NCI-H526 (cell line): ENCODE measurements around the gene LRRC31.
A peak's percentile ranks its signal among the peaks of the same experiment; 100 is the strongest.

Source experiments
- DNase-seq, 2 experiments: peaks; one replicate each; lab custom pipeline; 2025; lab: John Stamatoyannopoulos, UW

Gene LRRC31

DNA sequence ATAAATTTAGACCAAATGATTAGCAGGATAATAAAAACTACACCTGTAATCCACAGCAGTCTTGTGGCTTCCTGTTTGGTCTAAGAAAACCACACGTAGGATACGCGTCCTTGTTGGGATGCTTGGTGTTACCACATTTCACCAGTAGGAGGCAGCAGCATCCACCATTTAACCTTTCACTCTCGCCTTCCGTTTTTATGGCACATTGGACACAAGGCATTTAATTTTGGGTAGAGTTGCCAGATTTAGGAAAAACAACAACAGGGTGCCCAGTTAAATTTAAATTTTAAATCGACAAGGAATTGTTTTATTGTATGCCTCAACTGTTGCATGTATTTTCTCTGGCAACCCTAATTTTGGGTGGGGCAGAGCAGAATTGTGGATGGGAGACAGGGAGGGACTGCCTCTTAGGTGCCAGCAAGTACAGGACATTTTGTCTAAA, 6.3 kb downstream of the LRRC31 start:
- DNase-seq, result peak; percentile 69 to 83

DNA sequence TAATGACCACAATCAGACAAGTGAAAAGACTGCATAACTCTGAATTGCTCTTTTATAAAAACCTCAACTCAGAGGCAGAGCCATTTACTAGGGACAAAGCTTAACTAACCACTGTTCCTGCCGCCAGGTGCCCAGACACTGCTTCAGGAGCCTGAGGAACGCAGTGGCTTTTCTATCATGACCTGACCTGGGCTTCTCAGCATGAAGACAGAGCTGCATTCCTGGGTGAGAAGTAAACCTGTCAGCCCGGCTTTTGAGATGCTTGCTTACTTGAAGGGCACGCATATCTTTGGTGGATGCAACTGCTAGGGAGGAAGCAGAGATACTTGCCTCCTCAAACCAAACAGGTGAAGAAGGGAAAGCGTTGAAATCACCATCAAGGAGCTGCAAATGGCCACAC, 7.9 kb downstream of the LRRC31 start:
- DNase-seq, result peak in 1 of 2 experiments; percentile 17

DNA sequence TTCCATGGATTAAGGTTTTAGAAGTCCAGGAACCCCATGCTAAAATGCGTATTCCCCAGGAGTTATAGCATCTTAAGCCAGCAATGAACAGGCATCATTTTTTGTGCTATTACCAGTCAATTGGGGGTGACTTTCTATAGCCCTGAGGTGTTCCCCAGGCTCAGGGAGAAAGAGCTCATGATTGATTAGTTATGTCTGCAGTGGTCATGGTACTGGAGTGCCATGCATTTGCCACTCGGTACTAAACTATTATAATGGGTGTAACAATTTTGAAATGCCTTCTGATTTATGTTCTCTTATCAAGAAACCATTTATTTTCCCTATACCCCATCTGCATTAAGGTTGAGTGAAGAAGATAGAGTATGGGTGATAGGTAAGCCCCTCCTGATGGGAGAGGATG, 11.9 kb downstream of the LRRC31 start:
- no peak for DNase-seq

DNA sequence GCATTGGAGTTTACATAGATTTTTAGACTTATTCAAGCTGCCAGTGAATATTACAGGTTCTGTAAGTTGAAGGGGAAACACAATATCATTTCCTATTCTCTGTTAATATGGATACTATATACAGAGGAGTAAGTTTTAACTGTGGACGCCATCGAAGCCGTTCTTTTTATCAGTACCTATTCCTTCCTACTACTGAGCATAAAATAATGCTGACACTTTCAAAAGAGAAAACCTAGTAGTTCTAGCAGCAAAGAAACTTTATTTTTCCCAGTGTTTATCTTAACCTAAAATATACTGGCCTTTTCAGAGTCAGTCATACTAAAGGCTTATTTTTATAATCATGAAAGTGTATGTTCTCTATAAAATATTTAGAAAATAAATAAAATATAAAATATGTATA, 14.2 kb downstream of the LRRC31 start:
- DNase-seq, result no peak

DNA sequence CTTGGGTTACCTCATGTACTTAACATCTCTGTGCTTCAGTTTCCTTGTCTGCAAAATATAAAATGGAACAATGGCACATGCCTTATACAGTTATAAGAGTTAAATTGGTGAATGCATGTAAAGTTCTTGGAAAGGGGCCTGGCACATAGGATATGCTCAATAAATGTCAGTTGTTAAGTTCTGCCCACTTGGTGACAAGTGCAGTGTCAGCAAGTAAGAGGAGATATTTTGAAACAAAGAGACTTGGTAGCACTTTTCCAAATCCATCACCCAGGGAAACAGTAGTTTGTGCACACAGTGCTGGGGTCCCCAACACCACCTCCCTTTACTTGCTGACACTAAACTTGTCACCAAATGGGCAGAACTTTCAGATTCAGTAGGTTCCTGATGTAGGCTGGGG, 19.1 kb downstream of the LRRC31 start:
- DNase-seq, result no peak

DNA sequence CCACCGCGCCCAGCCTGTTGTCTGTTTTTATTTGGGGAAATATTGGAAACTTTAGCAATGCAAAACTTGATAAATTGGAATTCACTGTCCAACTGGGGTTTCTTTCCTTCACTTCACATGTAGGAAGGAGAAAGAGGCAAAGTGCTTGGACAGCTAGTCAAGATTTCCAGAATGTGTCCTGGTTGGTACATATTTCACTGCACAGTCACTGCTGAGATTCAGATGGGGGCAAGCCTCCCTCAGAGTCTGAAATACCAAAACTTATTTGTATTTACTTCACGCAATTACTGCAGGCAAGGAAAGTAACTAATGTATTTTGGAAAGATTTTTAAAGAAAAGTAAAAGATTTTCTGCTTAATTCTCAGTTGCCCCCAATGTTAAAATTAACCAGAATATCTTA, 21.0 kb downstream of the LRRC31 start:
- DNase-seq, result no peak

DNA sequence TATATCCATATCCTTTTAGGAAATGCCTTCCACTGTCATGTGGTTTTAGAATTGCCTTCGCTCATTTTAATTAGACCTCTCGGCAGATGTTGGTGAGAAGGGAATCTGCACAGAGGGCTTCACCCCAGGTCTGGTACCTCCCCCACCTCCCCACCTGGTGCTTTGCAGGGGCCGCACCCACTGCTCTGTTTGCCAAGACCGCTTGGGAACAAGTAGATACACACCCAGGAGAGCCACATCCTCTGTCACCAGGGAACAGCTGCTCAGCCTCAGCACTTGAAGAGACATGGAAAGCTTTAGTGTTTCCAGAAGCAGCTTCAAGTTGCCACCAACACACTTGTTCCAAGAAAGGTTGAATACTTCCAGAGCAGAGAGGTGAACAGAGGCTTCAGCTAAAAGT, 21.8 kb downstream of the LRRC31 start:
- peak; percentile 13 to 26 for DNase-seq

DNA sequence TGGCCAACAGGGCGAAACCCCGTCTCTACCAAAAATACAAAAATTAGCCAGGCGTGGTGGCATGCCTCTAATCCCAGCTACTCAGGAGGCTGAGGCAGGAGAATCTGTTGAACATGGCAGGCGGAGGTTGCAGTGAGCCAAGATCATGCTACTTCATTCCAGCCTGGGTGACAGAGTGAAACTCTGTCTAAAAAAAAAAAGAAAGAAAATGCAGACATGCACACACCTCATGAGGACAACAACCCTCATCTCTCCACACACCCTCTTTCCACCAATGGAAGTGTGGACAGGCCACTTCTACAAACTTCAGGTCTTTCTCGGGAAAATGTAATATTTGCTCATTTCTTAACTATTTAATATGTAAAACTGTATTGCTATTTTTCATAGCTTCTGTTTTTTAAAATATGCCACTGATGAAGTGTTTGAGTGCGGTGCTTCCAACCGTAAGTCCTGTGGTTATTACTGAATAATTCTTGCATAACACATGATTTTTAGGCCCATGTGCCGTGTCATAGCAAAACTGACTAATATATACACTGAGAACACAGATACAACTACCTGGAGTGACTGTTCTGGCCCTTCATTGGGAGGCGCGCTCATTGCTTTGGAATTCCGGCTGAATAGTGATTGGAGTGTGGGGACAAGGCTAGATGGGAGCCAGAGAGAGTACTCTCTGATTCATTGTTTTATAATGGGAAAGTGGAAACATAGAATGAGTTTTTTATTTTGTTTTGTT, 23.1 kb downstream of the LRRC31 start:
- no peak for DNase-seq

DNA sequence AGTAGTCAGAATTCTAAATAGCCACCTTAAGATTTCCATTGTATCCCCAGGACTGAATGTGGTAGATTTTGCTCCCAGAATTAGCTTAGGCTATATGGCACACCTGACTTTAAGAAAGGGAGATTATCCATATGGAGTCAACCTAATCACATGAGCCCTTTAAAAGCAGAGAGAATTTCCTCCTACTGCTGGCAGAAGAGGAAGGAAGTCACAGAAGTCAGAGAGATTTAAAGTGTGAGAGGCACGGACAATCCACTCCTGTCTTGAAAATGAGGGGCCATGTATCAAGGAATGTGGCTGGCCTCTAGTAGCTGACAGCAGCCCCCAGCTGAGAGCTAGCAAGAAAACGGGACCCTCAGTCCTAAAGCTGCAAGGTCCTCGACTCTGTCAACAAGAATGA, 26.8 kb downstream of the LRRC31 start:
- no peak for DNase-seq

DNA sequence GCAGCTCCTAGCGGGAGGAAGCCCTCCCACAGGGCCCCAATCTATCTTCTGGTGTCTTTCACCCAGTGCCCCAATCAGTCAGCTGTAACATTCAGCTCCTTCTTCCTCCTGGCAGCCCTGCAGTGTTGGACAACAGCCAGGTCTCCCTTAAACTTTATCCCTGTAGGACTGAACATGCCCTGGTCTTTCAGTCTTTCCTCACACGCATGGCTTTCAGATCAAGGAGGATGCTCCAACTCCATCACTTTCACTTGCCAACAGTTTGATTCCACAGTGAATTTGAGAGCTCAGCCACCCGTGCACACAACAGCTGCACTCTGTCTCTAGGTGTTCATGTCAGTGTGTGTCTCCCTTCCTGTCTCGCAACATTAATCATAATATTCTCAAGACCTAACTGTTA, 28.6 kb downstream of the LRRC31 start:
- no peak for DNase-seq

DNA sequence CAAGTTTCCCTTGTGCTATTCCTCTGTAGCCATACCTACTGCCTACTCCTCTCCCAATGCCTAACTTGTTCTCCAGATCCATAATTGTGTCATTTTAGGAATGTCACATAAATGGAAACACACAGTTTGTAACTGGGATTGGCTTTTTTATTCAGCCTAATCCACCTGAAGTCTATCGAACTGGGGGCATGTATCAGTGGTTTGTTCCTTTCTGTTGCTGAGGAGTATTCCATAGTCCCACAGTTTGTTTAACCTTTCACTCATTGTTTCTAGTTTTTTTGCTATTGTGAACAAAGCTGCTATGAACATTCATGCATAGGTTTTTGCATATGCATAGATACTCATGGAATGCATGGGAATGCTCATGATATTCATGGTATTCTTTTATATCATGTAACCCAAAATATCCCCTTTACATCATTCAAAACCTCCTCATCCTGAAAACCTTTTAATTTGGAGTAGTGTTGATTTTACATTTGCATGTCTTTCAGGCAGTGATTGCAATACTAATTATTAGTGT, 31.2 kb downstream of the LRRC31 start:
- DNase-seq, result no peak

DNA sequence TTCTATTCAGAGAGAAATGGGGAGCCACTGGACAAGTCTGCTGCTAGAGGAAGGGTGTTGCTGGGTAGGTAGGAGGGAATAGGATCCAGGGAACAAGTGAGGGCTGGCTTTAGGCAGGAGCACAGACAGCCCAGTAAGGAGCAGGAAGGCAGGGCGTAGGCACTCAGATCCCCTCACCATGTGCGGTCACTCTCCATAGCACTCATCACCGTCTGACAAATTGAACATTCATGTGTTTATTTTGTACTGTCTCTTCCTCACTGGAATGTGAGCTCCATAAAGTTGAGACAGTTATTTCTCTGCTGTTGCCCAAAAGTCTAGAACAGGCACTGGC, 32.8 kb downstream of the LRRC31 start:
- DNase-seq, result no peak

DNA sequence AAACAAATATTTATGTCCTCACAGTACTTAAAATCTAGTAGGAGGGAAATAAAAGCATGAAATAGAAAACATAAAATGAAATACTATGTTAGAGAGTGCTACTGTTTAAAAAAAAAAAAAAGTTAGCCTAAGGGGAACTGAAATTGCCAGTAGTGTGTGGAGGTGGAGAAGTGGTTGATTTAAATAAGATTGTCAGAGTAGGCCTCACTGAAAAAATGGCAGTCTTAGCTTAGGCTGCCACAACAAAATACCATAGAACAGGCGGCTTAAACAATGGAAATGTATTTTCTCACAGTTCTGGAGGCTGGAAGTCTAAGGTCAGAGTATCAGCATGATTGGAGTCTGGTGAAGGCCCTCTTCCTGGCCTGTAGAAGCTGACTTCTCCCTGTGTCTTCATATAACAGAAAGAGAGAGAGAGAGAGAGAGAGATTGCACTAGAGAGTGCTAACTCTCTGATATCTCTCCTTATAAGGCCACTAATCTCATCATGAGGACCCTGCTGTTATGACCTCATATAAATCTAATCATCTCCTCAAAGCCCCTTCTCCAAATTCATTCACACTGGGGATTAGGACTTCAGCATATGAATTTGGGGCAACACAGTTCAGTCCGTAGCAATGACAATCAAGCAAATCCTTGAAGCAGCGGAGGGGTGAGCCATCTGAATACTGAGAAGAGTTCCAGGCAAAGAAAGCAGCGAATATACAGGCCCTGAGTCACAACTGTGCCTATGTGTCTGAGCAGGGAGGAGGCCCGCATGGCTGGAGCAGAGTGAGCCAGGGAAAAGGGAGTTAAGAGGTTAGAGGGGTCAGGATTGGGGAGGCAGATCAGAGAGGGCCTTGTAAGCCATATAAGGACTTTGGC, 33.4 kb downstream of the LRRC31 start:
- DNase-seq, result no peak

DNA sequence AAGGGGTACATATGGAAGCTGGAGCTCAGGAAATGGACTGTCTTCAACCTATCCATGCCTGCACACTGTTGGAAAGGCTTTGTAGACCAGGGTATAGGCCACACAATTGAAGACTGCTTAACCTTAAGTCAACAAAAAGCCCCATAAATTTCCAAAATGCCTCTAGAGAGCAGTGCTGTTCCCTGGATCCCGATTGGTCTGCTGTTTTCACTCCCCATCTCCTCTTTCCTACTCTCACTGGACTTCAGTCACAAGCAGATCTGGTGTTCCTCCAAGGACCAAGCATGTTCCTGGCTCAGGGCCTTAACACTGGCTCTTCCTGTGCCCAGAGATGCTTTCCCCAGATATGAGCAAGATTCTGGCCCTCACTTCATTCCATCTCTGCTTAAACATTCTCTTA, 34.2 kb downstream of the LRRC31 start:
- no peak for DNase-seq

DNA sequence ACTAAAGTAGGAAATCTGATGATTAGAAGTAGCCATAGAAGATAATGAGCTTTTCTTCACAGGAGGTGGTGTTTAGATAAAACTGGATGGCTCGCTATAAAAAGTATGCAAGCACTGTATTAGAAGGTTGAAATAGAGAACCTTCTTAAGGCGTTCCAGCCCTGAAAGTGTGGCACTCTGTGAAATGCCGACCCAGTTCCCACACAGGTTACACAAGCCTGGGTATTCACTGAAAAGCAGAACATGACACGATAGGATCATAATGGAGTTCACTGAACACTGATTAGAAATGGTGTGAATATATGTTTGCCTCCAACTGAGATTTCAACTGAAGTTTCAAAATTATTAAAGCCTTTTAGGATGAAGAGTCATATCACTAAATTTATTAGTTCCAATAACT, 42.0 kb downstream of the LRRC31 start:
- no peak for DNase-seq

DNA sequence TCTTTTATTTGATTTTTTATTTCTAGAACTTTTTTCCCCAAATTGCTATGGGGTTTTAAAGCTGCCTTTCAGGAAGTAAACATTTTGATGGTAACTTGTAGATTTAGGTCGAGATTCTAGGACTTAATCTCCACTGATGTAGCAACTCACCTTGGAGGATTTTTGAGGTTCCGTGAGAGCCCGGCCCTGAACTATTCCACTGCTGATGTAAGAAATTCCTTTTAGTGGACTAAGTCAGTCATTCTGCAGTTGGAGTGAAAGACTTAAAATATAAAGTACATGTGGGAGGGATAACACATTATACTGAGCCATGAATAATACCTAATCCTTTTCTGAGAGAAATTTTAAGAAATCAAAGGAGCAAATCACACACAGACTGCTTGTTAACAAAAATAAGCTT, 44.4 kb downstream of the LRRC31 start:
- DNase-seq, result no peak

DNA sequence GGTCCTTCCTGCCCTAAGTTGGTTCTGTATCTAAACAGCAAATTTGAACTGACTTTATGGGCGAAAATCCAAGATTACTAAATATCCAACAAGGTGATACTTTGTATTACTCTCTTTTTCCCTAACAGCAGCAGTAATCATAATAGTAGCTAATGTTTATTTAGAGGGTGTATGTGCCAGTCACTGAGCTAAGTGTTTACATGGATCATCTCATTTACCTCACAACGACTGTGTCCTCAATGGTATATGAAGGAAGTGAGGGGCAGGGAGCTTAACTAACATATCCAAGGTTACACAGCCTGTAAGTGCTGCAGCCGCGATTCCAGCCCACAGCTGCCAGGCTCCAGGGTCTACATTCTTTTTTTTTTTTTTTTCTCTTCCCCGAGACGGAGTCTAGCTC, 46.8 kb downstream of the LRRC31 start:
- DNase-seq, result peak; percentile 6 to 27

DNA sequence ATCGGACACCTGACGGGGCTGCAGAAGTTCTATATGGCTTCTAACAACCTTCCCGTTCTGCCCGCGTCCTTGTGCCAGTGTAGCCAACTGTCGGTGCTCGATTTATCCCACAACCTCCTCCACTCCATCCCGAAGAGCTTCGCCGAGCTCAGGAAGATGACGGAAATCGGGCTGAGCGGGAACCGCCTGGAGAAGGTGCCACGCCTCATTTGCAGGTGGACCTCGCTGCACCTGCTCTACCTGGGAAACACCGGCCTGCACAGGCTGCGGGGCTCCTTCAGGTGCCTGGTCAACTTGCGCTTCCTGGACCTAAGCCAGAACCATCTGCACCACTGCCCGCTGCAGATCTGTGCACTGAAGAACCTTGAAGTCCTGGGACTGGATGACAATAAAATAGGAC, 47.2 kb downstream of the LRRC31 start:
- peak; percentile 10 to 78 for DNase-seq

DNA sequence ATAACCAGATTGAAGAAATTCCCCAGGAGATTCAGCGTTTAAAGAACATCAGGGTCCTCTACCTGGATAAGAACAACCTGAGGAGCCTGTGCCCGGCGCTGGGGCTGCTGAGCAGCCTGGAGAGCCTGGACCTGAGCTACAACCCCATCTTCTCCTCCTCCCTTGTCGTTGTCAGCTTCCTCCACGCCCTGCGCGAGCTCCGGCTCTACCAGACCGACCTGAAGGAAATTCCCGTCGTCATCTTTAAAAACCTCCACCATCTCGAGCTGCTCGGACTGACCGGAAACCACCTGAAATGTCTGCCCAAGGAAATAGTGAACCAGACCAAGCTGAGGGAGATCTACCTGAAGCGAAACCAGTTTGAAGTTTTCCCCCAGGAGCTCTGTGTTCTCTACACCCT, 47.6 kb downstream of the LRRC31 start:
- DNase-seq, result peak in 1 of 2 experiments; percentile 45

DNA sequence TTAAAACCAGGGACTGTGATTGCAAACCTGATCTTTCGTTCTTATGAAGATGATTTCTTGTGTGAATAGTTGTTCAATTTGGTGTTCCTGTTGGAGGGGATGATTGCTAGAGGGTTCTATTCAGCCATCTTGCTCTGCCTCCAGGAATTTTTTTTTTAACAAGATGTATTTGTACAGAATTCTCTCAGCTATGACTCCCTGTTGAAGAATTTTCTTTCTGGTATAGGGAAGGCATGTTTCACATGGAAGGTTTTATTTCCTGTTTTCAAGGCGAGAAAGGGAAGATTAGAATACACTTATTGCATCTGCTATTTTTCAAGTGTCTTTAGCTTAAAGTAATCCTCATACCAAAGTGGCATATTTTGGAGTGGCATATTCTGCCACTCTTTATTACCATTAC, 51.4 kb downstream of the LRRC31 start:
- DNase-seq, result no peak

DNA sequence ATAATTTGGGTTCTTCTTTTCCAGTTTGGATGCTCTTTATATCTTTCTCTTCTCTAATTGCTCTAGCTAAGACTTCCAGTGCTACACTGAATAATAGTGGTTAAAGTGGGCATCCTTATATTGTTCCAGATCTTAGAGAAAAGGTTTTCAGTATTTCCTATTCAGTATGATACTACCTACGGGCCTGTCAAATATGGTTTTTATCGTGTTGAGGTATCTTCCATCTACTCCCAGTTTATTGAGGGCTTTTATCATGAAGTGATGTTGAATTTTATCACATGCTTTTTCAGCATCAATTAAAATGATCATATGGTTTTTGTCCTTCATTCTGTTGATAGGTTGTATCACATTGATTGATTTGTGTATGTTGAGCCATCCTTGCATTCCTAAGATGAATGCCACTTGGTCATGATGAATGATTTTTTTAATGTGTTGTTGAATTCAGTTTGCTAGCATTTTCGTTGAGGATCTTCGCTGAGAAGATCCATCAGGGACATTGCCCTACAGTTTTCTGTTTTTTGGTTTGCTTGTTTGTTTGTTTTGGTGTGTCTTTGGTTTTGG, 54.1 kb downstream of the LRRC31 start:
- DNase-seq, result no peak

DNA sequence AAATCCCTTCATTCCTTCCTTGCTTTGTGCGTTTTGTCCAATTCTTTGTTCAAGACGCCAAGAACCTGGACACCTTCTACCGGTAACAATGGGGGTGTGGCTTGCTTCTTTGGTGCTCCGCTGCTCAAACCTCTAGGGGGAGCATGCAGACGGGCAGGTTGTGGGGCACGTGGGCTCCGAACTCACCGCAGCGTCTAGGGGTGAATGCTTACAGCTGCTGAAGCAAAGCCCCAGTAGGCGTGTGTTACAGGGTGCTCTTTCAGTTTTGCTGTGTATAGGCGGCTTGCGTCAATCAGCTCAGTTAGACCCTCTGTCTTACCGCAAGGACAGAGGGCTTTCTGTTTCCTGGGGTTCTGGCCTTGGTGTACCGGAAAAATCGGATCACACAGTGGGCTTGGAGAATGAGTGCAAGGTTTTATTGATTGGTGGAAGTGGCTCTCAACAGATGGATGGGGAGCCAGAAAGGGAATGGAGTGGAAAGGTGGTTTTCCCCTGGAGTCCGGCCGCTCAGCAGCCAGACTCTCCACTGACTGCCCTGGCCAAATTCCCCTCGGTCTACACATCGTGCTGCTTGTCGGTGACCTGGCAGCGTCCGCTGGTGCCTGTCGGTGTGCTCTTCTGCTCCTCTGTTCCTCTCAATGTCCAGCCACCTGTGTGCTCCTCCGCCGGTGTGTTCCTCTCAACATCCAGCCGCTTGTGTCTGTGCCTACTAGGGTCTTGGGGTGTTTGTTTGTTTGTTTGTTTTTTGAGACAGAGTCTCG, 55.8 kb downstream of the LRRC31 start:
- DNase-seq, result peak; percentile 45 to 81
